H1 (cell line): Measurements from ENCODE around the gene ZBTB24. TPM values are rescaled to one million over a fixed set of nuclear protein-coding genes. Genes with fewer than 3 reads are reported as not detected.

Experiments
- CTCF ChIA-PET: fragments of 300-600 bp; sonication (Branson Sonifier 250); formaldehyde crosslinking; loops from one replicate; lab custom pipeline; 2021; ENCODE audit not compliant: partially characterized antibody; lab: Charles Lee
- POLR2A ChIA-PET: fragments of 300-600 bp; sonication (Branson Sonifier 250); formaldehyde crosslinking; loops from one replicate; lab custom pipeline; 2021; ENCODE audit warnings: inconsistent platforms; ENCODE audit not compliant: partially characterized antibody; lab: Charles Lee
- DNase-seq, 2 experiments: peaks; one replicate each; pipeline versions ENCODE4 v3.0.0 to v3.0.0-alpha.2; 2010 to 2022; ENCODE audit warnings: low spot score in 2 of 2, low read depth in 1 of 2, mixed read lengths in 1 of 2
- FAIRE-seq: peaks from 2 replicates; lab custom pipeline; 2011; peaks lifted over from hg19 to GRCh38; lab: Jason Lieb, UNC
- H2AFZ ChIP-seq: 2 replicates; pipeline ENCODE4 v1.8.1; 2012; ENCODE audit warnings: low read length, inconsistent platforms
- H2AK5ac ChIP-seq: 2 replicates; pipeline ENCODE4 v1.6.1; 2013; ENCODE audit warnings: low read depth, low read length
- H2BK120ac ChIP-seq: replicated peaks from 2 replicates; pipeline ENCODE3; 2013; ENCODE audit warnings: low read depth, low read length, inconsistent platforms
- H2BK12ac ChIP-seq: 2 replicates; pipeline ENCODE4 v1.6.1; 2013; ENCODE audit warnings: low read depth, low read length
- H2BK15ac ChIP-seq: 2 replicates; pipeline ENCODE4 v1.6.1; 2013; ENCODE audit warnings: low read length
- H2BK20ac ChIP-seq: 2 replicates; pipeline ENCODE4 v1.6.1; 2013; ENCODE audit warnings: low read length
- H2BK5ac ChIP-seq: 2 replicates; pipeline ENCODE4 v1.6.1; 2013; ENCODE audit warnings: low read depth, low read length
- H3K14ac ChIP-seq: 2 replicates; pipeline ENCODE4 v1.6.1; 2013; ENCODE audit warnings: inconsistent platforms; ENCODE audit not compliant: insufficient read length
- H3K18ac ChIP-seq: 2 replicates; pipeline ENCODE4 v1.6.1; 2013; ENCODE audit warnings: low read length; ENCODE audit errors: extremely low read depth
- H3K23ac ChIP-seq: 2 replicates; pipeline ENCODE4 v1.6.1; 2013; ENCODE audit warnings: inconsistent platforms; ENCODE audit not compliant: insufficient read length
- H3K23me2 ChIP-seq: 2 replicates; pipeline ENCODE4 v1.6.1; 2013; ENCODE audit warnings: low read depth, low read length
- H3K27ac ChIP-seq: 2 replicates; pipeline ENCODE4 v1.6.1; 2011; ENCODE audit warnings: low read depth, low read length, inconsistent platforms
- H3K27me3 ChIP-seq, 4 experiments: replicated peaks in 1 of 4; 1 replicate in 1 of 4; 2 replicates in 3 of 4; pipeline versions ENCODE4 v1.6.1 to v1.8.1; 2011 to 2013; ENCODE audit warnings: low read length in 3 of 4, mild to moderate bottlenecking in 3 of 4, inconsistent platforms in 2 of 4, mixed read lengths in 2 of 4, moderate library complexity in 1 of 4; ENCODE audit not compliant: control insufficient read depth in 3 of 4, insufficient read depth in 3 of 4; ENCODE audit errors: extremely low read depth in 1 of 4
- H3K36me3 ChIP-seq, 4 experiments: 2 replicates each; pipeline versions ENCODE4 v1.6.1 to v1.8.1; 2011 to 2013; ENCODE audit warnings: mild to moderate bottlenecking in 4 of 4, low read length in 3 of 4, moderate library complexity in 2 of 4, control low read depth in 1 of 4, inconsistent platforms in 1 of 4; ENCODE audit not compliant: insufficient read depth in 4 of 4, control insufficient read depth in 2 of 4
- H3K4ac ChIP-seq: replicated peaks from 2 replicates; pipeline ENCODE3; 2013; ENCODE audit warnings: low read length, low read depth, mixed read lengths, inconsistent platforms; ENCODE audit not compliant: insufficient read length
- H3K4me1 ChIP-seq, 4 experiments: replicated peaks in 1 of 4; 1 replicate in 1 of 4; 2 replicates in 3 of 4; pipeline versions ENCODE4 v1.6.1 to v1.8.1; 2011 to 2013; ENCODE audit warnings: low read length in 3 of 4, inconsistent platforms in 2 of 4, mixed read lengths in 1 of 4; ENCODE audit not compliant: insufficient read depth in 4 of 4, control insufficient read depth in 3 of 4
- H3K4me2 ChIP-seq, 2 experiments: 2 replicates each; pipeline versions ENCODE4 v1.6.1 to v1.8.1; 2011 to 2013; ENCODE audit warnings: low read depth in 2 of 2, low read length in 2 of 2, control low read depth in 1 of 2, inconsistent platforms in 1 of 2, mild to moderate bottlenecking in 1 of 2; ENCODE audit not compliant: insufficient read depth in 1 of 2
- H3K4me3 ChIP-seq, 4 experiments: fragments of 200-600, 300-600 bp in 1 of 4; sonication (generic), shearing (Covaris generic), sonication (Bioruptor Twin) in 1 of 4; 2 replicates each; pipeline versions ENCODE4 v1.5.1 to v1.8.1; 2011 to 2016; ENCODE audit warnings: low read length in 4 of 4, low read depth in 3 of 4, control low read depth in 2 of 4, inconsistent platforms in 2 of 4, mild to moderate bottlenecking in 2 of 4, mixed read lengths in 1 of 4, moderate library complexity in 1 of 4; ENCODE audit not compliant: insufficient read depth in 2 of 4; ENCODE audit errors: extremely low read depth in 1 of 4
- H3K56ac ChIP-seq: replicated peaks from 2 replicates; pipeline ENCODE3; 2013; ENCODE audit warnings: low read depth, mild to moderate bottlenecking, mixed read lengths, low read length, inconsistent platforms; ENCODE audit not compliant: insufficient read length
- H3K79me1 ChIP-seq: 2 replicates; pipeline ENCODE4 v1.6.1; 2013; ENCODE audit warnings: low read depth, low read length, control low read depth
- H3K79me2 ChIP-seq, 2 experiments: 2 replicates each; pipeline versions ENCODE4 v1.6.1 to v1.8.1; 2012 to 2013; ENCODE audit warnings: low read length in 2 of 2, mild to moderate bottlenecking in 2 of 2, inconsistent platforms in 1 of 2; ENCODE audit not compliant: insufficient read depth in 2 of 2, control insufficient read depth in 1 of 2
- H3K9ac ChIP-seq, 4 experiments: replicated peaks in 1 of 4; 1 replicate in 1 of 4; 2 replicates in 3 of 4; pipeline versions ENCODE4 v1.6.1 to v1.8.1; 2011 to 2013; ENCODE audit warnings: low read depth in 3 of 4, low read length in 3 of 4, control low read depth in 2 of 4, mild to moderate bottlenecking in 2 of 4, moderate library complexity in 2 of 4, inconsistent platforms in 1 of 4; ENCODE audit errors: extremely low read depth in 1 of 4
- H3K9me3 ChIP-seq, 2 experiments: 2 replicates each; pipeline versions ENCODE4 v1.6.1 to v1.8.1; 2012 to 2013; ENCODE audit warnings: mild to moderate bottlenecking in 2 of 2, moderate library complexity in 2 of 2, control low read depth in 1 of 2, inconsistent platforms in 1 of 2, low read depth in 1 of 2, low read length in 1 of 2, mixed read lengths in 1 of 2; ENCODE audit not compliant: insufficient read depth in 2 of 2
- H4K20me1 ChIP-seq, 2 experiments: replicated peaks in 1 of 2; 2 replicates each; pipeline versions ENCODE3 to v1.8.1; 2011 to 2013; ENCODE audit warnings: inconsistent platforms in 2 of 2, low read length in 2 of 2, mild to moderate bottlenecking in 1 of 2; ENCODE audit not compliant: insufficient read depth in 2 of 2, control insufficient read depth in 1 of 2
- H4K5ac ChIP-seq: 2 replicates; pipeline ENCODE4 v1.6.1; 2013; ENCODE audit warnings: low read length, low read depth, mixed read lengths, inconsistent platforms; ENCODE audit not compliant: insufficient read length
- H4K8ac ChIP-seq: 2 replicates; pipeline ENCODE4 v1.8.0; 2013; ENCODE audit warnings: mild to moderate bottlenecking, moderate library complexity, low read length, inconsistent platforms; ENCODE audit not compliant: insufficient read depth; ENCODE audit errors: extremely low read depth
- H4K91ac ChIP-seq: replicated peaks from 2 replicates; pipeline ENCODE3; 2013; ENCODE audit warnings: low read length, mixed read lengths, inconsistent platforms; ENCODE audit not compliant: insufficient read length
- HDAC6 ChIP-seq: IDR thresholded peaks from one replicate; pipeline ENCODE4 v1.7.1; 2012; ENCODE audit warnings: low read depth, mild to moderate bottlenecking, inconsistent platforms, low read length, moderate library complexity
- WGBS, 2 experiments: shearing (Covaris generic) in 1 of 2; methylation state at CpG; one replicate each; pipeline versions ENCODE4 v1.1.6 to v1.1.7; 2013 to 2015; ENCODE audit warnings: low lambda C conversion rate in 2 of 2, mixed read lengths in 2 of 2, inconsistent platforms in 1 of 2, low coverage in 1 of 2, missing lambda C conversion rate in 1 of 2; ENCODE audit not compliant: insufficient replicate concordance in 2 of 2, insufficient coverage in 1 of 2, insufficient read length in 1 of 2; ENCODE audit errors: extremely low coverage in 1 of 2, missing lambda C conversion rate in 1 of 2; 5-methylcytosine and 5-hydroxymethylcytosine counted together
- polyA plus RNA-seq, 7 experiments: library from polyadenylated mRNA; depleted of rRNA in 3 of 7; stranded (reverse) in 5 of 7; unstranded in 2 of 7; fragments of >200 nt in 5 of 7; fragments of 200-250 nt in 2 of 7; gene quantifications; 1 replicate in 5 of 7; 2 replicates in 1 of 7; 4 replicates in 1 of 7; pipeline versions ENCODE4 v1.2.1 to v1.2.3, GENCODE V29; 2011 to 2013; ENCODE audit warnings: missing spikeins in 2 of 7, mixed read lengths in 2 of 7
- total RNA-seq: library from RNA; stranded (reverse); fragmentation: NEBNext Ultra II Directional; extraction: Animal tissue kit (Norgen Biotek cat#: 25700); gene quantifications from 2 replicates; pipeline ENCODE4 v1.2.1, GENCODE V29; 2021

The ZBTB24 gene
- total and polyA plus RNA-seq, 2 of the 8 experiments (the other 6 are each of a cell fraction or from before 2014, with no cell fraction given) = 7.5 to 21.0 TPM

- peak overlapping the region; percentile 34 to 72; a peak in 3 of 4 replicates for H3K4me2 ChIP-seq
- DNase-seq = no peak
- H2AK5ac ChIP-seq = no peak overlapping the region
- FAIRE-seq = no peak
- no peak overlapping the region for H3K4ac ChIP-seq
- no peak overlapping the region for H2BK5ac ChIP-seq
- no peak overlapping the region for H2BK20ac ChIP-seq
- H2AFZ ChIP-seq = no peak overlapping the region
- H3K23ac ChIP-seq = no peak overlapping the region
- no peak overlapping the region for H3K27ac ChIP-seq
- H2BK120ac ChIP-seq = no peak overlapping the region
- no peak overlapping the region for H3K56ac ChIP-seq
- POLR2A ChIA-PET = no interaction called here
- no peak overlapping the region for H2BK15ac ChIP-seq
- no peak overlapping the region for H3K9ac ChIP-seq
- CTCF ChIA-PET = interaction anchor here (1.8 kb wide), 1 partner anchor 14 kb away, joined by 5 read pairs; no protein-coding TSS in a partner anchor
- H3K9me3 ChIP-seq = no peaks in the 10 kb centered on the region
- H3K18ac ChIP-seq = no peak overlapping the region
- peaks cover 18 to 81% (median 54%) of the 10 kb centered on the region in 4 experiments for H3K36me3 ChIP-seq
- peaks cover 13% of the 10 kb centered on the region for H3K79me1 ChIP-seq
- H3K14ac ChIP-seq = no peak overlapping the region
- no peak overlapping the region for H2BK12ac ChIP-seq
- H3K4me3 ChIP-seq = no peak overlapping the region; a peak in 1 of 8 replicates
- WGBS, 2 experiments = 97% methylated on average over 2 of the region's 2 CpGs; no CpG with 5 or more reads in 1 of the 2 experiments
- H3K27me3 ChIP-seq = no peaks in the 10 kb centered on the region
- 0 out of 2 replicates have a peak, but pooled peaks cover 5% of the 10 kb centered on the region for H3K23me2 ChIP-seq
- peaks cover 2 to 15% (median 3%) of the 10 kb centered on the region in 4 experiments; a peak in 4 of 7 replicates for H3K4me1 ChIP-seq
- no peak overlapping the region for H4K91ac ChIP-seq
- peaks cover 4 to 26% of the 10 kb centered on the region in 2 experiments for H4K20me1 ChIP-seq
- H4K8ac ChIP-seq = no peak overlapping the region
- peaks cover 20 to 76% of the 10 kb centered on the region in 2 experiments for H3K79me2 ChIP-seq
- no peak overlapping the region for H4K5ac ChIP-seq
- TF ChIP-seq HDAC6 = no peak
Measured at GRCh38 chr6:109477184-109477583, 5.8 kb downstream of the ZBTB24 start.
